HCT116 (cell line): ENCODE data around the gene RBM33. TPM values are rescaled to one million over a fixed set of nuclear protein-coding genes. Genes with fewer than 3 reads are reported as not detected.

Source experiments
- ATAC-seq: fragments of 200-7000 bp; cut with Tn5 transposase; 2 replicates; pipeline ENCODE4 v1.9.1; 2020; ENCODE audit warnings: mild to moderate bottlenecking, moderate library complexity
- BruUV-seq: library from RNA; stranded (reverse); fragments of 400-500 nt; replicated peaks from 2 replicates; lab custom pipeline; 2021; lab: Mats Ljungman, UMichigan
- CTCF ChIA-PET: fragments of 300-600 bp; sonication (Branson Sonifier 250); formaldehyde crosslinking; loops from one replicate; lab custom pipeline; 2021; ENCODE audit warnings: antibody characterized with exemption; lab: Charles Lee
- POLR2A ChIA-PET: fragments of 300-600, 350-600 bp; sonication (Branson Sonifier 250); formaldehyde crosslinking; loops from one replicate; lab custom pipeline; 2021; ENCODE audit warnings: antibody characterized with exemption; lab: Charles Lee
- RAD21 ChIA-PET, 2 experiments: fragments of 300-600 bp; sonication (Branson Sonifier 250); formaldehyde crosslinking; loops; one replicate each; lab custom pipeline; 2023; ENCODE audit warnings: low total read pairs in 2 of 2; ENCODE audit not compliant: uncharacterized antibody in 2 of 2, unreplicated experiment in 2 of 2, low non-redundant PET in 1 of 2; lab: Charles Lee
- DNase-seq: peaks from one replicate; pipeline ENCODE4 v3.0.0-alpha.2; 2010; ENCODE audit warnings: low read depth, low spot score
- H2AFZ ChIP-seq: fragments of 200-600 bp; shearing (Covaris generic), sonication (generic); 2 replicates; pipeline ENCODE4 v1.6.1; 2017; ENCODE audit warnings: low read depth, mixed run types, mixed read lengths, antibody characterized with exemption, low read length; ENCODE audit not compliant: poor library complexity, severe bottlenecking
- H3K27ac ChIP-seq: 2 replicates; pipeline ENCODE4 v1.5.1; 2012; ENCODE audit warnings: low read depth, low read length
- H3K27me3 ChIP-seq: fragments of 200-600 bp; sonication (generic); 2 replicates; pipeline ENCODE4 v1.6.1; 2016; ENCODE audit warnings: mixed run types, low read length, mixed read lengths; ENCODE audit not compliant: insufficient read depth
- H3K36me3 ChIP-seq, 2 experiments: fragments of 200-500 bp in 1 of 2; fragments of 200-600 bp in 1 of 2; sonication (Bioruptor generic) in 1 of 2; sonication (generic) in 1 of 2; 2 replicates each; pipeline versions ENCODE4 v1.5.1 to v1.6.1; 2014 to 2016; ENCODE audit warnings: low read length in 2 of 2, inconsistent platforms in 1 of 2, mixed read lengths in 1 of 2, mixed run types in 1 of 2; ENCODE audit not compliant: insufficient read depth in 2 of 2, control insufficient read depth in 1 of 2
- H3K4me1 ChIP-seq, 2 experiments: fragments of 200-600 bp in 1 of 2; sonication (generic) in 1 of 2; 2 replicates each; pipeline versions ENCODE4 v1.5.1 to v1.6.1; 2012 to 2017; ENCODE audit warnings: low read length in 2 of 2, inconsistent platforms in 1 of 2, mild to moderate bottlenecking in 1 of 2, mixed read lengths in 1 of 2, mixed run types in 1 of 2, moderate library complexity in 1 of 2; ENCODE audit not compliant: insufficient read depth in 2 of 2, control insufficient read depth in 1 of 2
- H3K4me2 ChIP-seq: fragments of 200-600 bp; sonication (generic); 2 replicates; pipeline ENCODE4 v1.6.1; 2017; ENCODE audit warnings: mixed run types, low read length, mixed read lengths
- H3K4me3 ChIP-seq, 2 experiments: fragments of 200-600 bp in 1 of 2; sonication (generic) in 1 of 2; replicated peaks in 1 of 2; 2 replicates each; pipeline ENCODE4 v1.5.1; 2011 to 2016; ENCODE audit warnings: low read length in 2 of 2, control low read depth in 1 of 2, low read depth in 1 of 2, mild to moderate bottlenecking in 1 of 2, mixed read lengths in 1 of 2, mixed run types in 1 of 2
- H3K79me2 ChIP-seq: fragments of 200-600 bp; sonication (generic); 2 replicates; pipeline ENCODE4 v1.6.1; 2017; ENCODE audit warnings: mild to moderate bottlenecking, mixed run types, low read length, moderate library complexity, mixed read lengths; ENCODE audit not compliant: insufficient read depth
- H3K9ac ChIP-seq: fragments of 200-600 bp; sonication (generic); 2 replicates; pipeline ENCODE4 v1.6.1; 2016; ENCODE audit warnings: low read length, mixed read lengths
- H3K9me2 ChIP-seq: fragments of 200-600 bp; sonication (generic), shearing (Covaris generic); 2 replicates; pipeline ENCODE4 v1.6.1; 2017; ENCODE audit warnings: mixed run types, mild to moderate bottlenecking, moderate library complexity; ENCODE audit not compliant: insufficient read depth
- H3K9me3 ChIP-seq, 2 experiments: fragments of 200-500 bp in 1 of 2; fragments of 200-600 bp in 1 of 2; sonication (Bioruptor generic) in 1 of 2; sonication (generic) in 1 of 2; 2 replicates each; pipeline ENCODE4 v1.6.1; 2014 to 2017; ENCODE audit warnings: low read length in 2 of 2, mixed read lengths in 2 of 2, inconsistent platforms in 1 of 2, low read depth in 1 of 2, mild to moderate bottlenecking in 1 of 2, mixed run types in 1 of 2, moderate library complexity in 1 of 2; ENCODE audit not compliant: control insufficient read depth in 1 of 2, insufficient read depth in 1 of 2
- H4K20me1 ChIP-seq: fragments of 200-600 bp; sonication (generic), shearing (Covaris generic); 2 replicates; pipeline ENCODE4 v1.6.1; 2017; ENCODE audit warnings: mixed run types, mild to moderate bottlenecking, moderate library complexity; ENCODE audit not compliant: insufficient read depth
- ATF3 ChIP-seq: IDR thresholded peaks from 2 replicates; pipeline ENCODE4 v1.6.1; 2012
- CBX3 ChIP-seq: IDR thresholded peaks from 2 replicates; pipeline ENCODE4 v1.6.1; 2012; ENCODE audit warnings: low read depth
- CTCF ChIP-seq, 3 experiments: fragments of 200-600 bp in 1 of 3; sonication (generic) in 1 of 3; IDR thresholded peaks in 2 of 3; conservative IDR thresholded peaks in 1 of 3; 2 replicates each; pipeline ENCODE4 v1.5.1; 2012 to 2017; ENCODE audit warnings: low read depth in 2 of 3, low read length in 2 of 3, antibody characterized with exemption in 1 of 3, borderline replicate concordance in 1 of 3, control low read depth in 1 of 3, mild to moderate bottlenecking in 1 of 3, mixed read lengths in 1 of 3, mixed run types in 1 of 3, moderate library complexity in 1 of 3; ENCODE audit not compliant: insufficient read depth in 1 of 3
- ELF1 ChIP-seq: IDR thresholded peaks from 2 replicates; pipeline ENCODE4 v1.6.1; 2012; ENCODE audit warnings: low read depth, borderline replicate concordance
- EZH2 ChIP-seq: fragments of 200-600 bp; sonication (generic); IDR thresholded peaks from 2 replicates; pipeline ENCODE4 v1.6.1; 2017; ENCODE audit warnings: antibody characterized with exemption, mixed run types
- FOSL1 ChIP-seq: IDR thresholded peaks from 2 replicates; pipeline ENCODE4 v1.6.1; 2012; ENCODE audit warnings: low read depth
- MAX ChIP-seq: IDR thresholded peaks from 2 replicates; pipeline ENCODE4 v1.6.1; 2012
- POLR2AphosphoS5 ChIP-seq: IDR thresholded peaks from 2 replicates; pipeline ENCODE4 v1.6.1; 2011; ENCODE audit warnings: mild to moderate bottlenecking, low read depth, low read length, moderate library complexity
- REST ChIP-seq: IDR thresholded peaks from 2 replicates; pipeline ENCODE4 v1.6.1; 2012; ENCODE audit warnings: low read depth
- SIN3A ChIP-seq: IDR thresholded peaks from 2 replicates; pipeline ENCODE4 v1.6.1; 2012; ENCODE audit warnings: low read depth
- YY1 ChIP-seq: IDR thresholded peaks from 2 replicates; pipeline ENCODE4 v1.6.1; 2011; ENCODE audit warnings: low read length, low read depth, moderate library complexity, mild to moderate bottlenecking; ENCODE audit not compliant: insufficient replicate concordance; ENCODE audit errors: extremely low read depth
- ZBTB33 ChIP-seq: IDR thresholded peaks from 2 replicates; pipeline ENCODE4 v1.6.1; 2011; ENCODE audit warnings: mild to moderate bottlenecking, low read length, moderate library complexity; ENCODE audit not compliant: insufficient replicate concordance; ENCODE audit errors: extremely low read depth
- ZNF274 ChIP-seq: fragments of 200-500 bp; sonication (Bioruptor generic); IDR thresholded peaks from 2 replicates; pipeline ENCODE4 v1.6.1; 2014; ENCODE audit warnings: mild to moderate bottlenecking, low read depth, low read length, inconsistent platforms
- intact Hi-C: fragments of 100-400 bp; cut with micrococcal nuclease; formaldehyde crosslinking; loops from 2 replicates; pipeline ENCODE4 v1.10.0; 2022
- total RNA-seq: library from RNA; stranded (reverse); gene quantifications from one replicate; pipeline ENCODE4 v1.2.1, GENCODE V29; 2021; ENCODE audit not compliant: unreplicated experiment

Gene RBM33
- total RNA-seq, 1 experiment from 2014 or later: 64.3 TPM

- intact Hi-C loops: loop anchor here (1.0 kb wide), 1 partner anchor 171 kb away; no protein-coding TSS in a partner anchor
- no peaks in the 10 kb centered on the region for H3K9me3 ChIP-seq
- POLR2A ChIA-PET: no interaction called here
- H2AFZ ChIP-seq: no peak overlapping the region
- no peak overlapping the region for H3K4me3 ChIP-seq
- ATAC-seq: no peak
- RAD21 ChIA-PET: no interaction called here
- no peaks in the 10 kb centered on the region for H3K79me2 ChIP-seq
- H3K9me2 ChIP-seq: no peaks in the 10 kb centered on the region
- no peaks in the 10 kb centered on the region for H3K36me3 ChIP-seq
- TF ChIP-seq EZH2: no peak
- no peak for TF ChIP-seq CTCF (IDR thresholded peaks at IDR 0.05 in 2 of 3, conservative IDR thresholded peaks at IDR 0.05 in 1 of 3; ENCODE audit: borderline replicate concordance in 1 of 3, insufficient read depth in 1 of 3, low read depth in 2 of 3, low read length in 2 of 3)
- TF ChIP-seq YY1: no peak
- TF ChIP-seq ZNF274: no peak
- no peak for TF ChIP-seq CBX3
- TF ChIP-seq REST: no peak
- TF ChIP-seq ZBTB33: no peak
- TF ChIP-seq SIN3A: no peak
- TF ChIP-seq POLR2AphosphoS5: no peak
- no peak for TF ChIP-seq ATF3
- TF ChIP-seq ELF1: no peak
- TF ChIP-seq MAX: no peak
- TF ChIP-seq FOSL1: no peak
- peaks cover 23% of the 10 kb centered on the region; the same call in 1 of the 2 replicates for H3K27me3 ChIP-seq
- CTCF ChIA-PET: interaction anchor here (1.2 to 2.8 kb wide), 6 partner anchors 12 to 670 kb away, joined by 3 to 55 read pairs (median 5); no protein-coding TSS in a partner anchor
- BruUV-seq: no TSS peak
- no peak for DNase-seq
- H3K4me1 ChIP-seq: peaks cover 0 to 5% of the 10 kb centered on the region in 2 experiments; a peak in 1 of 4 replicates
- no peak overlapping the region for H3K27ac ChIP-seq
- H3K4me2 ChIP-seq: no peak overlapping the region
- no peaks in the 10 kb centered on the region for H4K20me1 ChIP-seq
- no peak overlapping the region for H3K9ac ChIP-seq
These were observed 46.7 kb upstream of the RBM33 start for GRCh38 chr7:155597753-155598140.
